ENCODE results near the gene SLC26A4.
A peak's percentile ranks its signal among the peaks of the same experiment; 100 is the strongest.

SLC26A4 gene

GRCh38 chr7:107696330-107696946 lies 35.8 kb downstream of the SLC26A4 start:
- DNase-seq (ENCODE audit: low read depth), result no peak

- DNase-seq (ENCODE audit: low read depth), result no peak
These were observed 36.9 kb downstream of the SLC26A4 start for GRCh38 chr7:107697321-107698049.

GRCh38 chr7:107700570-107700969 lies 39.9 kb downstream of the SLC26A4 start:
- no peak for DNase-seq (ENCODE audit: low read depth)

- DNase-seq (ENCODE audit: low read depth), result no peak
These were observed 40.6 kb downstream of the SLC26A4 start for GRCh38 chr7:107701191-107701590.

GRCh38 chr7:107703219-107703618 lies 42.6 kb downstream of the SLC26A4 start:
- no peak for DNase-seq (ENCODE audit: low read depth)

GRCh38 chr7:107703872-107704271 lies 43.2 kb downstream of the SLC26A4 start:
- DNase-seq (ENCODE audit: low read depth), result no peak

GRCh38 chr7:107708956-107709355 lies 48.3 kb downstream of the SLC26A4 start:
- no peak for DNase-seq (ENCODE audit: low read depth)

GRCh38 chr7:107711301-107711700 lies 50.7 kb downstream of the SLC26A4 start:
- no peak for DNase-seq (ENCODE audit: low read depth)

- no peak for DNase-seq (ENCODE audit: low read depth)
These were observed 51.4 kb downstream of the SLC26A4 start for GRCh38 chr7:107712025-107712424.

- no peak for DNase-seq (ENCODE audit: low read depth)
These were observed 52.3 kb downstream of the SLC26A4 start for GRCh38 chr7:107712896-107713295.

- DNase-seq (ENCODE audit: low read depth), result no peak
These were observed 54.9 kb downstream of the SLC26A4 start for GRCh38 chr7:107715531-107715930.

- DNase-seq (ENCODE audit: low read depth), result no peak
These were observed 58.0 kb downstream of the SLC26A4 start for GRCh38 chr7:107718456-107719193.

GRCh38 chr7:107721286-107721685 lies 60.7 kb downstream of the SLC26A4 start:
- DNase-seq (ENCODE audit: low read depth), result no peak

- no peak for DNase-seq (ENCODE audit: low read depth)
These were observed 62.6 kb downstream of the SLC26A4 start for GRCh38 chr7:107723255-107723654.

- peak; percentile 9 for DNase-seq (ENCODE audit: low read depth)
These were observed 64.6 kb downstream of the SLC26A4 start for GRCh38 chr7:107725138-107725740.

- DNase-seq (ENCODE audit: low read depth), result no peak
These were observed 65.9 kb downstream of the SLC26A4 start for GRCh38 chr7:107726356-107727130.

- no peak for DNase-seq (ENCODE audit: low read depth)
These were observed 67.6 kb downstream of the SLC26A4 start for GRCh38 chr7:107728276-107728675.

- no peak for DNase-seq (ENCODE audit: low read depth)
These were observed 82.3 kb downstream of the SLC26A4 start for GRCh38 chr7:107742678-107743566.

- peak; percentile 97 for DNase-seq (ENCODE audit: low read depth)
These were observed 83.1 kb downstream of the SLC26A4 start, which contains the start of gene CBLL1 for GRCh38 chr7:107743567-107744344. Gene CBLL1 (plus strand): TSS chr7:107744142. CDS start chr7:107744164, 22 bp downstream.

GRCh38 chr7:107744345-107744750 lies 83.7 kb downstream of the SLC26A4 start:
- DNase-seq (ENCODE audit: low read depth), result no peak
